Measurements from ENCODE around the gene PROSER3. TPM values are rescaled to one million over a fixed set of nuclear protein-coding genes. Genes with fewer than 3 reads are reported as not detected.

PROSER3 gene
- total and polyA plus RNA-seq, 2 donors (not counting 1 experiment from before 2014, with no cell fraction given), result 26.0 to 61.0 TPM

GRCh38 chr19:35812220-35813042 is 54.5 kb downstream of the PROSER3 start, which contains the start of gene PRODH2:
PRODH2 (minus strand) TSS chr19:35812845; CDS start chr19:35812805, 40 bp downstream.
- Mint-ChIP-seq H3K27ac (no peak within 1 kb of the TSS), H3K4me1 (no peaks in the 10 kb centered on the region), H3K27me3 (peaks cover 22% of the 10 kb centered on the region), H3K4me3 (no peak within 1 kb of the TSS), H3K9me3 (ENCODE audit: insufficient read depth) (no peaks in the 10 kb centered on the region)
- Histone ChIP-seq H4K20me1 (ENCODE audit: control insufficient read depth, insufficient read depth, low read length, poor library complexity, severe bottlenecking) (no peaks in the 10 kb centered on the region), H3K9ac (ENCODE audit: low read length) (no peak within 1 kb of the TSS), H2AFZ (ENCODE audit: insufficient read depth, low read depth, low read length, poor library complexity, severe bottlenecking) (no peak within 1 kb of the TSS), H3K4me3 (ENCODE audit: control extremely low read depth in 1 of 5, extremely low read depth in 1 of 5, insufficient read depth in 1 of 5, low read depth in 2 of 5, low read length in 4 of 5) (no peak within 1 kb of the TSS), H3K79me2 (ENCODE audit: control insufficient read depth, insufficient read depth, low read length) (no peaks in the 10 kb centered on the region), H3K9me3 (ENCODE audit: control extremely low read depth in 1 of 3, control insufficient read depth in 2 of 3, insufficient read depth in 1 of 3, low read length in 2 of 3) (peaks cover 0 to 2% (median 0%) of the 10 kb centered on the region in 3 donors), H3K4me1 (ENCODE audit: control insufficient read depth in 2 of 2, insufficient read depth in 2 of 2, low read length in 2 of 2) (no peaks in the 10 kb centered on the region), H3K4me2 (replicated peaks; ENCODE audit: low read depth, low read length, poor library complexity, severe bottlenecking) (no peak within 1 kb of the TSS), H3K27me3 (replicated peaks in 1 of 4; ENCODE audit: control extremely low read depth in 1 of 4, control insufficient read depth in 3 of 4, insufficient read depth in 4 of 4, low read length in 3 of 4) (peaks cover 0 to 2% (median 0%) of the 10 kb centered on the region in 4 experiments), H3K36me3 (replicated peaks in 1 of 2; ENCODE audit: control extremely low read depth in 1 of 2, control insufficient read depth in 1 of 2, extremely low read depth in 1 of 2, insufficient read depth in 2 of 2, low read length in 1 of 2) (no peaks in the 10 kb centered on the region), H3K27ac (ENCODE audit: low read length in 2 of 2) (no peak within 1 kb of the TSS)
- 71% methylated on average over 25 of the region's 26 CpGs for WGBS (ENCODE audit: insufficient coverage)
- intact Hi-C loops (cut with micrococcal nuclease), result no loop called here
- ATAC-seq (ENCODE audit: low read depth) (no peak), DNase-seq (no peak)
- TF ChIP-seq CTCF (IDR thresholded peaks at IDR 0.05), result no peak
- TF ChIP-seq EZH2 (IDR thresholded peaks at IDR 0.05; ENCODE audit: borderline replicate concordance, insufficient read depth, low read depth, low read length, poor library complexity, severe bottlenecking), result no peak
- ChIA-PET POLR2A (no interaction called here), CTCF (no interaction called here)

Data from B cell (primary cell).